SK-N-SH treated with all-trans-retinoic acid at 6 μM for 48 hours (cell line): ENCODE results near the gene GRB2.

Source experiments
- ARNTL ChIP-seq: fragments of 450-650 bp; formaldehyde crosslinking; IDR thresholded peaks from 2 replicates; pipeline ENCODE4 v1.5.0; 2020; ENCODE audit warnings: low read depth, mild to moderate bottlenecking, moderate library complexity, borderline replicate concordance
- ESRRG ChIP-seq: fragments of 250-450 bp; sonication (Bioruptor Pico); IDR thresholded peaks from 2 replicates; pipeline ENCODE4 v1.6.1; 2021; ENCODE audit warnings: mild to moderate bottlenecking
- ISL1 ChIP-seq: fragments of 250-450 bp; sonication (Bioruptor Pico); IDR thresholded peaks from 2 replicates; pipeline ENCODE4 v2.1.2; 2022; ENCODE audit warnings: mild to moderate bottlenecking, moderate library complexity
- OSR1 ChIP-seq: fragments of 250-450 bp; sonication (Bioruptor Pico); IDR thresholded peaks from 2 replicates; pipeline ENCODE4 v1.8.0; 2022; ENCODE audit warnings: moderate library complexity, mild to moderate bottlenecking, inconsistent platforms
- RARB ChIP-seq: fragments of 250-450 bp; sonication (Bioruptor Pico); IDR thresholded peaks from 2 replicates; pipeline ENCODE4 v1.8.0; 2021; ENCODE audit warnings: mild to moderate bottlenecking, moderate library complexity
- TCF4 ChIP-seq: fragments of 250-450 bp; sonication (Bioruptor Pico); IDR thresholded peaks from 2 replicates; pipeline ENCODE4 v1.8.0; 2021; ENCODE audit warnings: mild to moderate bottlenecking, moderate library complexity, borderline replicate concordance
- ZFP3 ChIP-seq: fragments of 250-450 bp; sonication (Bioruptor Pico); IDR thresholded peaks from 2 replicates; pipeline ENCODE4 v1.5.0; 2020; ENCODE audit warnings: mild to moderate bottlenecking, moderate library complexity
- ZFP30 ChIP-seq: fragments of 450-650 bp; formaldehyde crosslinking; IDR thresholded peaks from 2 replicates; pipeline ENCODE4 v1.5.0; 2022; ENCODE audit warnings: mild to moderate bottlenecking, moderate library complexity
- TF ChIP-seq, protein P1 (sequence below): fragments of 250-450 bp; sonication (Bioruptor Pico); IDR thresholded peaks from 2 replicates; pipeline ENCODE4 v1.8.0; 2020; ENCODE audit warnings: mild to moderate bottlenecking, moderate library complexity, borderline replicate concordance

DNA sequence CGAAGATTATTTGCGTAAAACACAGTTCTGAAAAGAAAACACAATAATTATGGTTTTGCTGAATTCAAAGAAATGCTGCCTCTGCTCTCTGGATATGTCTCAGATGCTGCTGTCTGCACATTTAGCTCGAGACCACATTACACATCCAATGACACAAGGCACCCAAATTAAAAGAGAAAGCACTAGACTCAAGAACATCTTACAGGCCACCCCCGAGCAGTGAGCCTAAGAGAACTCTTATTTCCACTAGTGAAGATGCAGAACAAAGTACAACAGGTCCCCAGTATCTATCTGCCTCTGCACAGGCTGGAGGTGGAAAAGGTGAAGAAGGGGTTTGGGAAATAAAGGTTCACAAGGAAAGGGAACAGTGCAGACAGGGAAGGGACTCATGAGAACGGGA is 33.5 kb downstream of the GRB2 start:
- TF ChIP-seq ISL1 (CRISPR knock-in tag) (no peak), ESRRG (CRISPR knock-in tag) (no peak), RARB (CRISPR knock-in tag) (no peak), OSR1 (no peak), ZFP30 (no peak), TCF4 (no peak), ARNTL (CRISPR knock-in tag) (no peak), ZFP3 (no peak)
- TF ChIP-seq, protein P1, sequence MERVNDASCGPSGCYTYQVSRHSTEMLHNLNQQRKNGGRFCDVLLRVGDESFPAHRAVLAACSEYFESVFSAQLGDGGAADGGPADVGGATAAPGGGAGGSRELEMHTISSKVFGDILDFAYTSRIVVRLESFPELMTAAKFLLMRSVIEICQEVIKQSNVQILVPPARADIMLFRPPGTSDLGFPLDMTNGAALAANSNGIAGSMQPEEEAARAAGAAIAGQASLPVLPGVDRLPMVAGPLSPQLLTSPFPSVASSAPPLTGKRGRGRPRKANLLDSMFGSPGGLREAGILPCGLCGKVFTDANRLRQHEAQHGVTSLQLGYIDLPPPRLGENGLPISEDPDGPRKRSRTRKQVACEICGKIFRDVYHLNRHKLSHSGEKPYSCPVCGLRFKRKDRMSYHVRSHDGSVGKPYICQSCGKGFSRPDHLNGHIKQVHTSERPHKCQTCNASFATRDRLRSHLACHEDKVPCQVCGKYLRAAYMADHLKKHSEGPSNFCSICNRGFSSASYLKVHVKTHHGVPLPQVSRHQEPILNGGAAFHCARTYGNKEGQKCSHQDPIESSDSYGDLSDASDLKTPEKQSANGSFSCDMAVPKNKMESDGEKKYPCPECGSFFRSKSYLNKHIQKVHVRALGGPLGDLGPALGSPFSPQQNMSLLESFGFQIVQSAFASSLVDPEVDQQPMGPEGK (CRISPR knock-in tag), result no peak
